ENCODE measurements around the gene TUT7. TPM values are rescaled to one million over a fixed set of nuclear protein-coding genes. Genes with fewer than 3 reads are reported as not detected.

The TUT7 gene
- total RNA-seq, 1 experiment from 2014 or later, result 37.4 TPM

GRCh38 chr9:86257391-86257790 lies 96.8 kb downstream of the TUT7 start:
- Mint-ChIP-seq H3K27me3 (ENCODE audit: insufficient read depth, unreplicated experiment) (no peaks in the 10 kb centered on the region), H3K9me3 (ENCODE audit: unreplicated experiment) (no peaks in the 10 kb centered on the region), H3K4me1 (ENCODE audit: insufficient read depth, unreplicated experiment) (no peaks in the 10 kb centered on the region), H3K27ac (ENCODE audit: low read depth, unreplicated experiment) (no peak overlapping the region), H3K4me3 (ENCODE audit: unreplicated experiment) (no peak overlapping the region), H3K36me3 (ENCODE audit: insufficient read depth, unreplicated experiment) (no peaks in the 10 kb centered on the region)
- ChIA-PET POLR2A (interaction anchor here (0.8 to 1.1 kb wide), 3 partner anchors 10 to 18 kb away, joined by 3 to 5 read pairs (median 4); no protein-coding TSS in a partner anchor), CTCF (interaction anchor here (0.7 to 2.4 kb wide), 5 partner anchors 18 to 393 kb away, joined by 3 to 7 read pairs (median 5); no protein-coding TSS in a partner anchor)
- TF ChIP-seq CTCF (IDR thresholded peaks at IDR 0.05; ENCODE audit: unreplicated experiment), result no peak
- no TSS peak for BruUV-seq (replicated peaks)
- intact Hi-C loops (cut with micrococcal nuclease), result no loop called here
- DNase-seq (ENCODE audit: unreplicated experiment), result no peak

DNA sequence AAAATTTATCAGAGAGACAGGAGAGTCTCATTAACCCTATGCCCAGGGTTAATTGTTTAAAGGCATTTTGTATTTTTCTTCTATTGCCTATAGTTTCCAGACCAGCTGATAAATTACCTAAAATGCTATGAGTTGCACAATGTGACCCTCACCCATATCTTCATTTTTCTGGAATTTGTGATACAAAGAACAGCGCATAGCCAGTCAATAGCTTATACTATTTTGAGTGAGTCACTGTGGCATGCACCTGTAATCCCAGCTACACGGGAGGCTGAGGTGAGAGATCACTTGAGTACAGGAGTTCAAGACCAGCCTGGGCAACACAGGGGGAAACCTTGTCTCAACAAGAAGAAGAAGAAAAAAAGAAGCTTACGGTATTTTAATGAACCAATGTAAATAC lies 97.6 kb downstream of the TUT7 start:
- ChIA-PET POLR2A (interaction anchor here (0.8 to 1.1 kb wide), 2 partner anchors 9 to 19 kb away, joined by 3 to 5 read pairs; no protein-coding TSS in a partner anchor), CTCF (interaction anchor here (0.7 to 2.4 kb wide), 4 partner anchors 17 to 393 kb away, joined by 3 to 7 read pairs (median 6); no protein-coding TSS in a partner anchor)
- no peak for DNase-seq (ENCODE audit: unreplicated experiment)
- H3K4me3 Mint-ChIP-seq (ENCODE audit: unreplicated experiment), result no peak overlapping the region
- no peaks in the 10 kb centered on the region for H3K36me3 Mint-ChIP-seq (ENCODE audit: insufficient read depth, unreplicated experiment)
- H3K9me3 Mint-ChIP-seq (ENCODE audit: unreplicated experiment), result no peaks in the 10 kb centered on the region
- H3K4me1 Mint-ChIP-seq (ENCODE audit: insufficient read depth, unreplicated experiment), result no peaks in the 10 kb centered on the region
- TF ChIP-seq CTCF (IDR thresholded peaks at IDR 0.05; ENCODE audit: unreplicated experiment), result no peak
- intact Hi-C loops (cut with micrococcal nuclease), result no loop called here
- no peak overlapping the region for H3K27ac Mint-ChIP-seq (ENCODE audit: low read depth, unreplicated experiment)
- H3K27me3 Mint-ChIP-seq (ENCODE audit: insufficient read depth, unreplicated experiment), result no peaks in the 10 kb centered on the region
- BruUV-seq (replicated peaks), result no TSS peak

DNA sequence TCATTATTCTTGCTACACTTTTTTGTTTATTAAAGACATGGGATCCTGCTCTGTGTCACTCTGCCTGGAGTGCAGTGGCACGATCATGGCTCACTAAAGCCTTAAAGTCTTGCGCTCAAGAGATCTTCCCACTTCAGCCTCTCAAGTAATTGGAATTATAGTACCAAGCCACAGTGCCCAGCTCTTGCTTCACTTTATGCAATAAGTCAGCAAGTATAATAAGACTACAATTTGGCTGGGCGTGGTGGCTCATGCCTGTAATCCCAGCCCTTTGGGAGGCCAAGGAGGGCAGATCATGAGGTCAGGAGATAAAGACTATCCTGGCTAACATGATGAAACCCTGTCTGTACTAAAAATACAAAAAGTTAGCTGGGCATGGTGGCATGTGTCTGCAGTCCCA lies 100.6 kb downstream of the TUT7 start:
- Mint-ChIP-seq H3K27me3 (ENCODE audit: insufficient read depth, unreplicated experiment) (no peaks in the 10 kb centered on the region), H3K4me1 (ENCODE audit: insufficient read depth, unreplicated experiment) (no peaks in the 10 kb centered on the region), H3K36me3 (ENCODE audit: insufficient read depth, unreplicated experiment) (no peaks in the 10 kb centered on the region), H3K9me3 (ENCODE audit: unreplicated experiment) (no peaks in the 10 kb centered on the region), H3K4me3 (ENCODE audit: unreplicated experiment) (no peak overlapping the region), H3K27ac (ENCODE audit: low read depth, unreplicated experiment) (no peak overlapping the region)
- intact Hi-C loops (cut with micrococcal nuclease), result no loop called here
- no TSS peak for BruUV-seq (replicated peaks)
- TF ChIP-seq CTCF (IDR thresholded peaks at IDR 0.05; ENCODE audit: unreplicated experiment), result no peak
- CTCF ChIA-PET, result interaction anchor here (1.0 to 1.6 kb wide), 2 partner anchors 13 to 51 kb away, joined by 3 to 7 read pairs; no protein-coding TSS in a partner anchor
- no peak for DNase-seq (ENCODE audit: unreplicated experiment)
- POLR2A ChIA-PET, result no interaction called here

DNA sequence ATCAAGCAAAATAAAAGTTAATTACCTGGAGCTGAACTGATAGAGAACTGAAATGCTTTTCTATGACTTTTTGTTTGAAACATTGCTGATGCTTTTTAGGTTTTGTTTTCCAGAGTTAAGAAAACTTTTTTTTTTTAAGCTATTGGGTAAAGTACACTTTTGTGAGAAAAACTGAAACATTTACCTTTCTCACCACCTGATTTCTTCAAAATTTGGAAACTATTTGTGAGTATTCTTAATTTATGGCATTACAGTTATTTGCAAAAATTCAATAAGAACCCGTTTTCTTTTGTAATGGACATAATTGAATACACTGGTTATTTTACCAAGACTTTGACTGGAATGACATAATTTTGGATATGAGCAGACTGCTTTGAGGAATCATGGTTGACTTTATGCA lies 101.3 kb downstream of the TUT7 start:
- BruUV-seq (replicated peaks), result no TSS peak
- no peaks in the 10 kb centered on the region for H3K4me1 Mint-ChIP-seq (ENCODE audit: insufficient read depth, unreplicated experiment)
- H3K27ac Mint-ChIP-seq (ENCODE audit: low read depth, unreplicated experiment), result no peak overlapping the region
- POLR2A ChIA-PET, result no interaction called here
- intact Hi-C loops (cut with micrococcal nuclease), result no loop called here
- no peak for DNase-seq (ENCODE audit: unreplicated experiment)
- no peaks in the 10 kb centered on the region for H3K36me3 Mint-ChIP-seq (ENCODE audit: insufficient read depth, unreplicated experiment)
- no peaks in the 10 kb centered on the region for H3K27me3 Mint-ChIP-seq (ENCODE audit: insufficient read depth, unreplicated experiment)
- CTCF ChIA-PET, result interaction anchor here (1.0 kb wide), 1 partner anchor 12 kb away, joined by 3 read pairs; no protein-coding TSS in a partner anchor
- TF ChIP-seq CTCF (IDR thresholded peaks at IDR 0.05; ENCODE audit: unreplicated experiment), result no peak
- H3K9me3 Mint-ChIP-seq (ENCODE audit: unreplicated experiment), result no peaks in the 10 kb centered on the region
- no peak overlapping the region for H3K4me3 Mint-ChIP-seq (ENCODE audit: unreplicated experiment)

All from MCF 10A (cell line).